GM12878 (cell line): ENCODE data around the gene CSTPP1.

ENCODE experiments used
- CHD4 ChIP-seq: fragments of 200-600 bp; sonication (generic); IDR thresholded peaks from 2 replicates; pipeline ENCODE4 v1.6.1; 2016; ENCODE audit warnings: mild to moderate bottlenecking
- CTCF ChIP-seq, 3 experiments: IDR thresholded peaks in 2 of 3; conservative IDR thresholded peaks in 1 of 3; 2 replicates each; pipeline ENCODE4 v1.5.1; 2011; ENCODE audit warnings: low read depth in 3 of 3, low read length in 3 of 3, mild to moderate bottlenecking in 3 of 3, control low read depth in 2 of 3, moderate library complexity in 2 of 3, inconsistent platforms in 1 of 3, mixed read lengths in 1 of 3; ENCODE audit not compliant: control insufficient read depth in 2 of 3, insufficient read depth in 1 of 3; ENCODE audit errors: extremely low read depth in 1 of 3
- JUND ChIP-seq: IDR thresholded peaks from 2 replicates; pipeline ENCODE4 v1.6.1; 2012; ENCODE audit warnings: low read depth, mild to moderate bottlenecking, low read length, improper control_type of control experiment, moderate library complexity
- NFYA ChIP-seq: IDR thresholded peaks from 2 replicates; pipeline ENCODE4 v1.6.1; 2011; ENCODE audit warnings: low read depth, mild to moderate bottlenecking, low read length, improper control_type of control experiment, borderline replicate concordance
- POLR2AphosphoS5 ChIP-seq: IDR thresholded peaks from 2 replicates; pipeline ENCODE4 v1.6.1; 2011; ENCODE audit warnings: mild to moderate bottlenecking, low read length, inconsistent platforms
- SMC3 ChIP-seq: IDR thresholded peaks from 2 replicates; pipeline ENCODE4 v1.6.1; 2011; ENCODE audit warnings: low read length, improper control_type of control experiment, borderline replicate concordance
- SREBF2 ChIP-seq: IDR thresholded peaks from 2 replicates; pipeline ENCODE4 v1.6.1; 2012; ENCODE audit warnings: mild to moderate bottlenecking, low read length
- TARDBP ChIP-seq: IDR thresholded peaks from 2 replicates; pipeline ENCODE4 v1.6.1; 2016; ENCODE audit warnings: borderline replicate concordance
- USF1 ChIP-seq: IDR thresholded peaks from 2 replicates; pipeline ENCODE4 v1.6.1; 2011; ENCODE audit warnings: borderline replicate concordance, low read depth, mild to moderate bottlenecking, moderate library complexity, mixed read lengths, low read length; ENCODE audit not compliant: insufficient read depth; ENCODE audit errors: extremely low read length
- ZNF24 ChIP-seq: fragments of 450-650 bp; IDR thresholded peaks from 2 replicates; pipeline ENCODE4 v1.6.1; 2017; ENCODE audit warnings: antibody characterized with exemption, mild to moderate bottlenecking

- TF ChIP-seq CHD4: no peak
- no peak for TF ChIP-seq CTCF (IDR thresholded peaks at IDR 0.05 in 2 of 3, conservative IDR thresholded peaks at IDR 0.05 in 1 of 3; ENCODE audit: control insufficient read depth in 2 of 3, extremely low read depth in 1 of 3, insufficient read depth in 1 of 3, low read depth in 3 of 3, low read length in 3 of 3)
- TF ChIP-seq POLR2AphosphoS5: no peak
- no peak for TF ChIP-seq JUND
- TF ChIP-seq USF1: no peak
- TF ChIP-seq SREBF2: no peak
- no peak for TF ChIP-seq TARDBP
- no peak for TF ChIP-seq ZNF24
- TF ChIP-seq SMC3: no peak
- TF ChIP-seq NFYA: no peak
Observed at GRCh38 chr11:46961041-46961440, 24.5 kb downstream of the CSTPP1 start.
